ENCODE results near the gene ZNF407.

Gene ZNF407

GRCh38 chr18:75041586-75041985 is 443.9 kb downstream of the ZNF407 start:
- peak; percentile 83 for ATAC-seq
- TF ChIP-seq BACH2 (CRISPR knock-in tag; IDR thresholded peaks at IDR 0.05; ENCODE audit: borderline replicate concordance) = no peak
- no peak for TF ChIP-seq ZFP3 (CRISPR knock-in tag; IDR thresholded peaks at IDR 0.05)
- no peak for TF ChIP-seq CSDC2 (CRISPR knock-in tag; IDR thresholded peaks at IDR 0.05)
- TF ChIP-seq CSRNP3 (CRISPR knock-in tag; IDR thresholded peaks at IDR 0.05) = no peak
- TF ChIP-seq ISL1 (CRISPR knock-in tag; IDR thresholded peaks at IDR 0.05) = no peak

GRCh38 chr18:75043478-75043877 is 445.8 kb downstream of the ZNF407 start:
- ATAC-seq = no peak
- TF ChIP-seq ARNTL (CRISPR knock-in tag; IDR thresholded peaks at IDR 0.05; ENCODE audit: borderline replicate concordance, low read depth) (no peak), PATZ1 (CRISPR knock-in tag; IDR thresholded peaks at IDR 0.05; ENCODE audit: borderline replicate concordance) (no peak), CSDC2 (CRISPR knock-in tag; IDR thresholded peaks at IDR 0.05) (no peak), ESRRG (CRISPR knock-in tag; IDR thresholded peaks at IDR 0.05) (no peak), ZC3H10 (CRISPR knock-in tag; IDR thresholded peaks at IDR 0.05) (no peak), POU6F1 (CRISPR knock-in tag; IDR thresholded peaks at IDR 0.05; ENCODE audit: borderline replicate concordance, low read depth) (no peak), ZNF8 (CRISPR knock-in tag; IDR thresholded peaks at IDR 0.05) (no peak), ZNF565 (CRISPR knock-in tag; conservative IDR thresholded peaks at IDR 0.05; ENCODE audit: low read depth) (no peak), PPARA (CRISPR knock-in tag; IDR thresholded peaks at IDR 0.05; ENCODE audit: borderline replicate concordance) (no peak), SNAI2 (CRISPR knock-in tag; IDR thresholded peaks at IDR 0.05) (no peak), ZFP3 (CRISPR knock-in tag; IDR thresholded peaks at IDR 0.05) (no peak), ISL1 (CRISPR knock-in tag; IDR thresholded peaks at IDR 0.05) (no peak)

- TF ChIP-seq BACH2 (CRISPR knock-in tag; IDR thresholded peaks at IDR 0.05; ENCODE audit: borderline replicate concordance) = no peak
- no peak for TF ChIP-seq ISL1 (CRISPR knock-in tag; IDR thresholded peaks at IDR 0.05)
- TF ChIP-seq PPARA (CRISPR knock-in tag; IDR thresholded peaks at IDR 0.05; ENCODE audit: borderline replicate concordance) = no peak
- ATAC-seq = no peak
These were observed 446.6 kb downstream of the ZNF407 start for GRCh38 chr18:75044296-75044695.

GRCh38 chr18:75044791-75045190 is 447.1 kb downstream of the ZNF407 start:
- no peak for ATAC-seq
- TF ChIP-seq TSHZ2 (CRISPR knock-in tag; IDR thresholded peaks at IDR 0.05) = no peak
- no peak for TF ChIP-seq TOX (CRISPR knock-in tag; IDR thresholded peaks at IDR 0.05; ENCODE audit: borderline replicate concordance)
- no peak for TF ChIP-seq ZNF8 (CRISPR knock-in tag; IDR thresholded peaks at IDR 0.05)
- no peak for TF ChIP-seq RARB (CRISPR knock-in tag; IDR thresholded peaks at IDR 0.05)

- ATAC-seq = no peak
- no peak for TF ChIP-seq ZC3H10 (CRISPR knock-in tag; IDR thresholded peaks at IDR 0.05)
- TF ChIP-seq ZNF8 (CRISPR knock-in tag; IDR thresholded peaks at IDR 0.05) = no peak
- no peak for TF ChIP-seq TOX (CRISPR knock-in tag; IDR thresholded peaks at IDR 0.05; ENCODE audit: borderline replicate concordance)
- TF ChIP-seq ZFP3 (CRISPR knock-in tag; IDR thresholded peaks at IDR 0.05) = no peak
- no peak for TF ChIP-seq OSR1 (CRISPR knock-in tag; IDR thresholded peaks at IDR 0.05)
- no peak for TF ChIP-seq POU6F1 (CRISPR knock-in tag; IDR thresholded peaks at IDR 0.05; ENCODE audit: borderline replicate concordance, low read depth)
- no peak for TF ChIP-seq ZNF70 (CRISPR knock-in tag; IDR thresholded peaks at IDR 0.05)
- TF ChIP-seq CSDC2 (CRISPR knock-in tag; IDR thresholded peaks at IDR 0.05) = no peak
- no peak for TF ChIP-seq ISL1 (CRISPR knock-in tag; IDR thresholded peaks at IDR 0.05)
These were observed 447.6 kb downstream of the ZNF407 start for GRCh38 chr18:75045272-75045671.
